ENCODE results near the gene PLA2G4E. TPM values are rescaled to one million over a fixed set of nuclear protein-coding genes. Genes with fewer than 3 reads are reported as not detected.

PLA2G4E gene
- total RNA-seq, 1 experiment from 2014 or later = not detected

DNA sequence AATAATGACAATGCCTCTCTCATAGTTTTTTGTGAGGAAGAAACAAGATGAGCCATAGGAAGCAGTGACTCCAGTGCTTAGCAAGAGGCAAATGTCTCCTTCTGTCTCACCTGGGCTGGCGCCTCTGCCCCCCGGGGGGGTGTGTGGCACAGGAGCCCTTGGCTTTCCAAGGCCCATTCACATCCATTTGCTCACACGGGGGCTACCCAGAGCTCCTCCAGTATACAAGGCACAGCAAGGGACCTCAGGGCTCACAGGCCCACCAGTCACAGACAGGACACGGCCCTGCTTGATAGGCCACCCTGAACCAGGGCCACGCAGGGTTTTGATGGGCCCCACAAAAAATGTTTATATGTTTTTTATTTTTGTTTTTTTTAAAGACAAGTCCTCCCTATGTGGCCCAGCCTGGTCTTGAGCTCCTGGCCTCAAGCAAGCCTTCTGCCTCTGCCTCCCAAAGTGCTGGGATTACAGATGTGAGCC is 26.6 kb downstream of the PLA2G4E start:
- no peak for DNase-seq (ENCODE audit: low read depth, low spot score)
- ChIA-PET CTCF (interaction anchor here (0.6 to 1.8 kb wide), 3 partner anchors 63 to 381 kb away, joined by 3 to 7 read pairs (median 5); no protein-coding TSS in a partner anchor), RAD21 (ENCODE audit: low non-redundant PET in 1 of 2, low total read pairs in 2 of 2, uncharacterized antibody in 2 of 2, unreplicated experiment in 2 of 2) (no interaction called here), POLR2A (interaction anchor here (1.3 kb wide), 1 partner anchor 63 kb away, joined by 4 read pairs; no protein-coding TSS in a partner anchor)
- H3K9me2 ChIP-seq (ENCODE audit: insufficient read depth) = no peaks in the 10 kb centered on the region
- BruUV-seq (replicated peaks) = no TSS peak
- H3K27me3 ChIP-seq (ENCODE audit: insufficient read depth, low read length) = no peaks in the 10 kb centered on the region
- H3K4me2 ChIP-seq (ENCODE audit: low read length) = no peak overlapping the region
- no peak for TF ChIP-seq FOSL1 (IDR thresholded peaks at IDR 0.05; ENCODE audit: low read depth)
- no peak for TF ChIP-seq JUND (IDR thresholded peaks at IDR 0.05)
- no peak for TF ChIP-seq EGR1 (IDR thresholded peaks at IDR 0.05; ENCODE audit: low read depth)
- TF ChIP-seq REST (IDR thresholded peaks at IDR 0.05; ENCODE audit: low read depth) = no peak
- TF ChIP-seq SRF (IDR thresholded peaks at IDR 0.05; ENCODE audit: low read depth) = no peak
- no peak for TF ChIP-seq MAX (IDR thresholded peaks at IDR 0.05)
- TF ChIP-seq YY1 (IDR thresholded peaks at IDR 0.05; ENCODE audit: extremely low read depth, insufficient replicate concordance, low read depth, low read length) = no peak
- TF ChIP-seq, protein P1, sequence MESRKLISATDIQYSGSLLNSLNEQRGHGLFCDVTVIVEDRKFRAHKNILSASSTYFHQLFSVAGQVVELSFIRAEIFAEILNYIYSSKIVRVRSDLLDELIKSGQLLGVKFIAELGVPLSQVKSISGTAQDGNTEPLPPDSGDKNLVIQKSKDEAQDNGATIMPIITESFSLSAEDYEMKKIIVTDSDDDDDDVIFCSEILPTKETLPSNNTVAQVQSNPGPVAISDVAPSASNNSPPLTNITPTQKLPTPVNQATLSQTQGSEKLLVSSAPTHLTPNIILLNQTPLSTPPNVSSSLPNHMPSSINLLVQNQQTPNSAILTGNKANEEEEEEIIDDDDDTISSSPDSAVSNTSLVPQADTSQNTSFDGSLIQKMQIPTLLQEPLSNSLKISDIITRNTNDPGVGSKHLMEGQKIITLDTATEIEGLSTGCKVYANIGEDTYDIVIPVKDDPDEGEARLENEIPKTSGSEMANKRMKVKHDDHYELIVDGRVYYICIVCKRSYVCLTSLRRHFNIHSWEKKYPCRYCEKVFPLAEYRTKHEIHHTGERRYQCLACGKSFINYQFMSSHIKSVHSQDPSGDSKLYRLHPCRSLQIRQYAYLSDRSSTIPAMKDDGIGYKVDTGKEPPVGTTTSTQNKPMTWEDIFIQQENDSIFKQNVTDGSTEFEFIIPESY (IDR thresholded peaks at IDR 0.05; ENCODE audit: extremely low read depth, insufficient replicate concordance, low read length) = no peak
- TF ChIP-seq EZH2phosphoT487 (IDR thresholded peaks at IDR 0.05; ENCODE audit: borderline replicate concordance) = no peak
- TF ChIP-seq TCF7L2 (IDR thresholded peaks at IDR 0.05; ENCODE audit: borderline replicate concordance, extremely low read depth, insufficient read depth, insufficient read length) = no peak
- no peak for TF ChIP-seq RAD21 (IDR thresholded peaks at IDR 0.05; ENCODE audit: low read depth)
- TF ChIP-seq CEBPB (IDR thresholded peaks at IDR 0.05; ENCODE audit: low read depth) = no peak
- TF ChIP-seq ZFX (IDR thresholded peaks at IDR 0.05) = no peak
- no peak for TF ChIP-seq POLR2A (IDR thresholded peaks at IDR 0.05; ENCODE audit: borderline replicate concordance, extremely low read depth, insufficient read depth, insufficient read length)
- TF ChIP-seq SP1 (IDR thresholded peaks at IDR 0.05; ENCODE audit: low read depth) = no peak
- TF ChIP-seq POLR2AphosphoS5 (IDR thresholded peaks at IDR 0.05; ENCODE audit: low read depth, low read length) = no peak
- H4K20me1 ChIP-seq (ENCODE audit: insufficient read depth) = no peaks in the 10 kb centered on the region
- H3K79me2 ChIP-seq (ENCODE audit: insufficient read depth, low read length) = no peaks in the 10 kb centered on the region
- H3K9ac ChIP-seq (ENCODE audit: low read length) = no peak overlapping the region
- H2AFZ ChIP-seq (ENCODE audit: low read depth, low read length, poor library complexity, severe bottlenecking) = no peak overlapping the region
- no peaks in the 10 kb centered on the region for H3K4me1 ChIP-seq (ENCODE audit: control insufficient read depth in 1 of 2, insufficient read depth in 2 of 2, low read length in 2 of 2)
- H3K4me3 ChIP-seq (replicated peaks in 1 of 2; ENCODE audit: low read depth in 1 of 2, low read length in 2 of 2) = no peak overlapping the region
- no peaks in the 10 kb centered on the region for H3K36me3 ChIP-seq (ENCODE audit: control insufficient read depth in 1 of 2, insufficient read depth in 2 of 2, low read length in 2 of 2)
- H3K9me3 ChIP-seq (ENCODE audit: control insufficient read depth in 1 of 2, insufficient read depth in 1 of 2, low read depth in 1 of 2, low read length in 2 of 2) = no peaks in the 10 kb centered on the region
- intact Hi-C loops (cut with micrococcal nuclease) = no loop called here
- no peak overlapping the region for H3K27ac ChIP-seq (ENCODE audit: low read depth, low read length)
- no peak for ATAC-seq

Data from HCT116 (cell line).